Peyer's patch (tissue), 4 donors: ENCODE data around the gene PC.

Experiments
- POLR2A ChIP-seq, 2 donors: fragments of 450-650 bp; IDR thresholded peaks; one replicate each; pipeline ENCODE4 v1.5.1; 2017; ENCODE audit warnings: antibody characterized with exemption in 2 of 2, mild to moderate bottlenecking in 2 of 2, moderate library complexity in 2 of 2
- TF ChIP-seq, protein P1 (sequence below), 6 experiments: fragments of 450-650 bp in 4 of 6; fragments of 200-600 bp in 2 of 6; sonication (generic) in 1 of 6; IDR thresholded peaks; one replicate each; pipeline ENCODE4 v1.5.1; 2017 to 2019; ENCODE audit warnings: antibody characterized with exemption in 6 of 6, mild to moderate bottlenecking in 3 of 6, moderate library complexity in 1 of 6

DNA sequence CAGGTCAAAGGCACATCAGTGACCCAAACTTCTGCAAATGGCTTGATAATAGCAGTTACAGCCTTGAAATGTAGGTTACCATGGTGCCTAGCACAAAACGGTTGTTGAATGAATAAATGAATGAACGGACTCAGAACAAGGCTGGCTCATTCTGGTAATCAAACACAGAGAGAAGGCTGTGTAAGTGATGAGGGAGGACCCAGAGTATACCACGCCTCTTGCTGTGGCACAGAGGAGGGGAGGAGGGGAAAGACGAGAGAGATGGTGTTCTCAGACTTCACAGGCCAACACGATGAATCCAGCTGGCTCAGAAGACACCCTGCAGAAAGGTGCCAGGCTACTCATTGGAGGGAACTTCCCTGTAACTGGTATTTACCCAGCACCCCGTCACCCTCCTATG is 38.3 kb downstream of the PC start:
- TF ChIP-seq, protein P1, sequence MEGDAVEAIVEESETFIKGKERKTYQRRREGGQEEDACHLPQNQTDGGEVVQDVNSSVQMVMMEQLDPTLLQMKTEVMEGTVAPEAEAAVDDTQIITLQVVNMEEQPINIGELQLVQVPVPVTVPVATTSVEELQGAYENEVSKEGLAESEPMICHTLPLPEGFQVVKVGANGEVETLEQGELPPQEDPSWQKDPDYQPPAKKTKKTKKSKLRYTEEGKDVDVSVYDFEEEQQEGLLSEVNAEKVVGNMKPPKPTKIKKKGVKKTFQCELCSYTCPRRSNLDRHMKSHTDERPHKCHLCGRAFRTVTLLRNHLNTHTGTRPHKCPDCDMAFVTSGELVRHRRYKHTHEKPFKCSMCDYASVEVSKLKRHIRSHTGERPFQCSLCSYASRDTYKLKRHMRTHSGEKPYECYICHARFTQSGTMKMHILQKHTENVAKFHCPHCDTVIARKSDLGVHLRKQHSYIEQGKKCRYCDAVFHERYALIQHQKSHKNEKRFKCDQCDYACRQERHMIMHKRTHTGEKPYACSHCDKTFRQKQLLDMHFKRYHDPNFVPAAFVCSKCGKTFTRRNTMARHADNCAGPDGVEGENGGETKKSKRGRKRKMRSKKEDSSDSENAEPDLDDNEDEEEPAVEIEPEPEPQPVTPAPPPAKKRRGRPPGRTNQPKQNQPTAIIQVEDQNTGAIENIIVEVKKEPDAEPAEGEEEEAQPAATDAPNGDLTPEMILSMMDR (IDR thresholded peaks at IDR 0.05), result no peak
- TF ChIP-seq POLR2A (IDR thresholded peaks at IDR 0.05), result no peak
